SK-N-MC (cell line): Measurements from ENCODE around the gene CELF2.

Experiments used
- DNase-seq: peaks from one replicate; pipeline ENCODE4 v3.0.0-alpha.2; 2011; ENCODE audit warnings: low read depth, low spot score
- H3K27ac ChIP-seq: fragments of 200-600 bp; sonication (generic); 2 replicates; pipeline ENCODE4 v1.5.1; 2016; ENCODE audit warnings: mixed run types
- H3K36me3 ChIP-seq: fragments of 200-600 bp; sonication (generic); 2 replicates; pipeline ENCODE4 v1.6.1; 2017; ENCODE audit warnings: antibody characterized with exemption, low read length, mixed read lengths; ENCODE audit not compliant: insufficient read depth
- H3K4me3 ChIP-seq: fragments of 200-600 bp; sonication (generic); 2 replicates; pipeline ENCODE4 v1.5.1; 2016
- H3K9ac ChIP-seq: fragments of 200-600 bp; sonication (generic); 2 replicates; pipeline ENCODE4 v1.8.0; 2017; ENCODE audit warnings: mixed run types, mixed read lengths; ENCODE audit not compliant: insufficient read length
- H3K9me3 ChIP-seq: fragments of 200-600 bp; sonication (generic); 2 replicates; pipeline ENCODE4 v1.6.1; 2017; ENCODE audit warnings: low read depth, mild to moderate bottlenecking, antibody characterized with exemption, low read length, moderate library complexity, mixed read lengths
- EZH2 ChIP-seq: fragments of 200-600 bp; sonication (generic); IDR thresholded peaks from one replicate; pipeline ENCODE4 v1.6.1; 2017; ENCODE audit warnings: antibody characterized with exemption
- FOXP2 ChIP-seq: optimal IDR thresholded peaks from 2 replicates; pipeline ENCODE3; 2011; ENCODE audit warnings: mild to moderate bottlenecking, moderate library complexity; ENCODE audit not compliant: insufficient read depth; ENCODE audit errors: extremely low read length, control extremely low read depth
- POLR2AphosphoS5 ChIP-seq: IDR thresholded peaks from 2 replicates; pipeline ENCODE4 v1.6.1; 2012; ENCODE audit warnings: mild to moderate bottlenecking, low read depth, low read length, borderline replicate concordance

CELF2 gene

GRCh38 chr10:11042357-11042756, 24.7 kb downstream of the CELF2 start:
- Histone ChIP-seq H3K36me3 (no peaks in the 10 kb centered on the region), H3K9me3 (no peaks in the 10 kb centered on the region), H3K4me3 (no peak overlapping the region), H3K9ac (no peak overlapping the region), H3K27ac (no peak overlapping the region)
- no peak for TF ChIP-seq EZH2
- no peak for TF ChIP-seq FOXP2
- TF ChIP-seq POLR2AphosphoS5 = no peak
- no peak for DNase-seq

GRCh38 chr10:11043039-11043438, 25.4 kb downstream of the CELF2 start:
- Histone ChIP-seq H3K36me3 (no peaks in the 10 kb centered on the region), H3K27ac (no peak overlapping the region), H3K9ac (no peak overlapping the region), H3K9me3 (no peaks in the 10 kb centered on the region), H3K4me3 (no peak overlapping the region)
- no peak for DNase-seq
- TF ChIP-seq POLR2AphosphoS5 = no peak
- TF ChIP-seq EZH2 = no peak
- TF ChIP-seq FOXP2 = no peak

- Histone ChIP-seq H3K4me3 (no peak overlapping the region), H3K9me3 (no peaks in the 10 kb centered on the region), H3K36me3 (no peaks in the 10 kb centered on the region), H3K27ac (no peak overlapping the region), H3K9ac (no peak overlapping the region)
- DNase-seq = no peak
- no peak for TF ChIP-seq FOXP2
- TF ChIP-seq EZH2 = no peak
- TF ChIP-seq POLR2AphosphoS5 = no peak
Observed at GRCh38 chr10:11043446-11044127, 25.9 kb downstream of the CELF2 start.

- no peak overlapping the region for H3K27ac ChIP-seq
- H3K4me3 ChIP-seq = no peak overlapping the region
- H3K9ac ChIP-seq = no peak overlapping the region
- H3K36me3 ChIP-seq = no peaks in the 10 kb centered on the region
- no peak for DNase-seq
- H3K9me3 ChIP-seq = no peaks in the 10 kb centered on the region
- TF ChIP-seq FOXP2 = no peak
Observed at GRCh38 chr10:11045487-11045886, 27.8 kb downstream of the CELF2 start.

GRCh38 chr10:11045995-11046775, 28.5 kb downstream of the CELF2 start:
- Histone ChIP-seq H3K4me3 (no peak overlapping the region), H3K9ac (no peak overlapping the region), H3K27ac (no peak overlapping the region), H3K36me3 (no peaks in the 10 kb centered on the region), H3K9me3 (no peaks in the 10 kb centered on the region)
- no peak for DNase-seq
- TF ChIP-seq EZH2 = no peak
- TF ChIP-seq POLR2AphosphoS5 = no peak
- TF ChIP-seq FOXP2 = no peak

GRCh38 chr10:11046776-11047160, 29.1 kb downstream of the CELF2 start:
- no peak overlapping the region for H3K4me3 ChIP-seq
- no peak for DNase-seq
- H3K36me3 ChIP-seq = no peaks in the 10 kb centered on the region
- H3K9me3 ChIP-seq = no peaks in the 10 kb centered on the region
- H3K27ac ChIP-seq = no peak overlapping the region
- no peak overlapping the region for H3K9ac ChIP-seq
- TF ChIP-seq POLR2AphosphoS5 (no peak), EZH2 (no peak), FOXP2 (no peak)

GRCh38 chr10:11048707-11049278, 31.1 kb downstream of the CELF2 start:
- no peak for DNase-seq
- TF ChIP-seq EZH2 (no peak), POLR2AphosphoS5 (no peak), FOXP2 (no peak)
- H3K4me3 ChIP-seq = no peak overlapping the region
- H3K36me3 ChIP-seq = no peaks in the 10 kb centered on the region
- no peak overlapping the region for H3K27ac ChIP-seq
- no peak overlapping the region for H3K9ac ChIP-seq
- H3K9me3 ChIP-seq = no peaks in the 10 kb centered on the region

GRCh38 chr10:11049806-11050205, 32.1 kb downstream of the CELF2 start:
- Histone ChIP-seq H3K9ac (no peak overlapping the region), H3K27ac (no peak overlapping the region), H3K9me3 (no peaks in the 10 kb centered on the region), H3K4me3 (no peak overlapping the region), H3K36me3 (no peaks in the 10 kb centered on the region)
- TF ChIP-seq EZH2 = no peak
- TF ChIP-seq FOXP2 = no peak
- TF ChIP-seq POLR2AphosphoS5 = no peak
- DNase-seq = no peak
